ENCODE results near the gene ASRGL1.

- TF ChIP-seq CTCF (IDR thresholded peaks at IDR 0.05), result no peak
- no peak for TF ChIP-seq POLR2A (IDR thresholded peaks at IDR 0.05)
Measured at GRCh38 chr11:62418136-62418535, 80.9 kb downstream of the ASRGL1 start.
